Frontal cortex (tissue), 4 donors: ENCODE data around the gene NPW. TPM values are rescaled to one million over a fixed set of nuclear protein-coding genes. Genes with fewer than 3 reads are reported as not detected.

Experiments used
- DNase-seq, 2 donors: peaks; one replicate each; pipeline ENCODE4 v3.0.0; 2012; ENCODE audit warnings: low spot score in 2 of 2
- FAIRE-seq: peaks from 2 replicates; lab custom pipeline; 2012; peaks lifted over from hg19 to GRCh38; lab: Jason Lieb, UNC
- total RNA-seq: library from RNA; depleted of rRNA; stranded (reverse); fragments of >200 nt; gene quantifications from one replicate; pipeline ENCODE4 v1.2.3, GENCODE V29; 2014
- donor health status: control.
- donor health status: control.
- donor health status: control.

The NPW gene
- total RNA-seq, 1 donor from 2014 or later = not detected

GRCh38 chr16:1983544-1984346, 35.8 kb upstream of the NPW start, which contains the start of gene GFER:
Gene GFER, plus strand, starts transcription at chr16:1984193. Its CDS starts 26 bp downstream, at chr16:1984219.
- FAIRE-seq = no peak
- DNase-seq = peak; percentile 100

- FAIRE-seq = no peak
- no peak for DNase-seq
These were observed 35.0 kb upstream of the NPW start for GRCh38 chr16:1984347-1985225.

GRCh38 chr16:1985466-1986150, 34.0 kb upstream of the NPW start:
- no peak for FAIRE-seq
- DNase-seq = no peak

GRCh38 chr16:1987198-1987597, 32.4 kb upstream of the NPW start:
- no peak for FAIRE-seq
- no peak for DNase-seq

GRCh38 chr16:1989209-1990100, 30.1 kb upstream of the NPW start, which contains the start of gene SYNGR3:
Gene SYNGR3, plus strand, starts transcription at chr16:1989970. Its CDS starts 133 bp downstream, at chr16:1990103.
- FAIRE-seq (no peak), DNase-seq (no peak)

- no peak for FAIRE-seq
These were observed 29.6 kb upstream of the NPW start for GRCh38 chr16:1990101-1990350.

GRCh38 chr16:1990351-1991134, 29.0 kb upstream of the NPW start:
- FAIRE-seq = no peak
- no peak for DNase-seq

More at GRCh38 chr16:1990101-1990350, 29.6 kb upstream of the NPW start:
- DNase-seq = no peak

- FAIRE-seq (no peak), DNase-seq (no peak)
These were observed 28.4 kb upstream of the NPW start for GRCh38 chr16:1991135-1991551.

- DNase-seq (no peak), FAIRE-seq (no peak)
These were observed 28.0 kb upstream of the NPW start for GRCh38 chr16:1991588-1991947.

- FAIRE-seq (no peak), DNase-seq (peak; percentile 91 to 97)
These were observed 27.5 kb upstream of the NPW start for GRCh38 chr16:1991948-1992703.

GRCh38 chr16:1992704-1993317, 26.8 kb upstream of the NPW start:
- DNase-seq = no peak
- FAIRE-seq = no peak

- no peak for DNase-seq
- FAIRE-seq = no peak
These were observed 25.9 kb upstream of the NPW start for GRCh38 chr16:1993731-1994131.

- DNase-seq (no peak), FAIRE-seq (no peak)
These were observed 21.9 kb upstream of the NPW start for GRCh38 chr16:1997494-1998359.

- FAIRE-seq (no peak), DNase-seq (no peak)
These were observed 21.2 kb upstream of the NPW start for GRCh38 chr16:1998360-1998835.

GRCh38 chr16:1998852-1999801, 20.5 kb upstream of the NPW start:
- no peak for FAIRE-seq
- no peak for DNase-seq
